ENCODE results near the gene GDPD3. TPM values are rescaled to one million over a fixed set of nuclear protein-coding genes. Genes with fewer than 3 reads are reported as not detected.

The GDPD3 gene
- total and polyA plus RNA-seq, 2 of the 13 experiments (the other 11 are each of a cell fraction or from before 2014, with no cell fraction given) = 18.7 to 20.6 TPM

DNA sequence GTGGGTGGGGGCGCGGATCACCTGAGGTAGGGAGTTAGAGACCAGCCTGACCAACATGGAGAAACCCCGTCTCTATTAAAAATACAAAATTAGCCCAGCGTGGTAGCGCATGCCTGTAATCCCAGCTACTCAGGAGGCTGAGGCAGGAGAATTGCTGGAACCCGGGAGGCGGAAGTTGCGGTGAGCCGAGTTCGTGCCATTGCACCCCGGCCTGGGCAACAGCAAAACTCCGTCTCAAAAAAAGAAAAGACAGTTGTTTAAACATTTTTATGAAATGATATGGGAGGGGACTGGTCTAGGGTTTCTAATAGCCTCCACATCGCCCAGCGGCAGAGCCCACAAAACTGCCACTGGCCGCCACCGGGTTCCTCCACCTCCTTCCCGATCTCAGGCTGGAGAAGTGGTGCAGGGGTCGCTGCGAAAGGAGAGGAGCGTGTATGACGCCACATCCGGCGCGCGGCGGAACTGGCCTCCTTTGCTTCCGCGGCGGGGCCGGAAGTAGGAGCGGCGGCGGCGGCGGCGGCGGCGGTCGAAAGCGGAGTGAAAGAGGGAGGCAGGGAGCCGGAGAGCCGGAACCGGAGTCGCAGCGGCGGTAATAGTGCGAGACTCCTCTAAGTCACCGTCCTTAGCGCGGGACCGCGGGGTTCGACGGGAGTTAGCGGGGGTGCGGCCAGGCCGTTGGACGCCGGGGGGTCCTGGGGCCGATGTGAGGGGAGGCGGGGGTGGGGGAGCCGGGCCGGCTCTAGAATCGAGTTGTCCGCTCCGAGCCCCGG, 37.6 kb downstream of the GDPD3 start, which contains the start of gene PPP4C (continued):
- TF ChIP-seq ZNF784 (CRISPR knock-in tag; IDR thresholded peaks at IDR 0.05; ENCODE audit: borderline replicate concordance) (peak; percentile 50; the same call in 1 of the 2 replicates), ZNF597 (CRISPR knock-in tag; IDR thresholded peaks at IDR 0.05) (no peak), ZNF652 (CRISPR knock-in tag; IDR thresholded peaks at IDR 0.05; ENCODE audit: borderline replicate concordance, low read depth) (no peak), ZNF775 (CRISPR knock-in tag; IDR thresholded peaks at IDR 0.05; ENCODE audit: borderline replicate concordance) (no peak), PAXIP1 (CRISPR knock-in tag; conservative IDR thresholded peaks at IDR 0.05) (0 out of 2 replicates have a peak, but pooled peaks have one; percentile 21), MAFF (IDR thresholded peaks at IDR 0.05; ENCODE audit: low read depth, low read length) (no peak), ZNF770 (CRISPR knock-in tag; IDR thresholded peaks at IDR 0.05) (peak; percentile 34; the same call in 1 of the 2 replicates), JDP2 (CRISPR knock-in tag; IDR thresholded peaks at IDR 0.05; ENCODE audit: borderline replicate concordance) (no peak), SPEN (CRISPR knock-in tag; IDR thresholded peaks at IDR 0.05; ENCODE audit: low read depth) (peak; percentile 83), HIC2 (CRISPR knock-in tag; IDR thresholded peaks at IDR 0.05; ENCODE audit: low read depth) (no peak), KLF13 (CRISPR knock-in tag; IDR thresholded peaks at IDR 0.05) (no peak), AGO1 (IDR thresholded peaks at IDR 0.05; ENCODE audit: low read depth, low read length, poor library complexity, severe bottlenecking) (peak; percentile 97), ZBTB20 (CRISPR knock-in tag; IDR thresholded peaks at IDR 0.05; ENCODE audit: borderline replicate concordance, low read depth) (peak; percentile 68; the same call in 1 of the 2 replicates), FOXA3 (CRISPR knock-in tag; IDR thresholded peaks at IDR 0.05) (no peak; the same call in 1 of the 2 replicates)
- TF ChIP-seq, protein P1, sequence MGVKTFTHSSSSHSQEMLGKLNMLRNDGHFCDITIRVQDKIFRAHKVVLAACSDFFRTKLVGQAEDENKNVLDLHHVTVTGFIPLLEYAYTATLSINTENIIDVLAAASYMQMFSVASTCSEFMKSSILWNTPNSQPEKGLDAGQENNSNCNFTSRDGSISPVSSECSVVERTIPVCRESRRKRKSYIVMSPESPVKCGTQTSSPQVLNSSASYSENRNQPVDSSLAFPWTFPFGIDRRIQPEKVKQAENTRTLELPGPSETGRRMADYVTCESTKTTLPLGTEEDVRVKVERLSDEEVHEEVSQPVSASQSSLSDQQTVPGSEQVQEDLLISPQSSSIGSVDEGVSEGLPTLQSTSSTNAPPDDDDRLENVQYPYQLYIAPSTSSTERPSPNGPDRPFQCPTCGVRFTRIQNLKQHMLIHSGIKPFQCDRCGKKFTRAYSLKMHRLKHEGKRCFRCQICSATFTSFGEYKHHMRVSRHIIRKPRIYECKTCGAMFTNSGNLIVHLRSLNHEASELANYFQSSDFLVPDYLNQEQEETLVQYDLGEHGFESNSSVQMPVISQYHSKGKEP (CRISPR knock-in tag; IDR thresholded peaks at IDR 0.05) = no peak

Measured in HepG2 (cell line).